Activated T-helper 1 cell treated with anti-CD3 and anti-CD28 coated beads, Interleukin-2, amount 50 U/mL, for 16 hours (primary cell): ENCODE data around the gene FIGLA.
"Not testable (repeated sequence)": the region's sequence is repeated elsewhere in the genome, so short reads cannot be mapped to it uniquely, and the experiment has no call there.

ENCODE experiments used
- DNase-seq, 2 donors: peaks; one replicate each; pipeline ENCODE4 v3.0.0-alpha.2; 2020; ENCODE audit warnings: low read depth in 1 of 2, low spot score in 1 of 2

FIGLA gene

GRCh38 chr2:70747284-70747683, 43.2 kb downstream of the FIGLA start:
- no peak for DNase-seq

GRCh38 chr2:70746094-70746974, 44.1 kb downstream of the FIGLA start:
- DNase-seq, result no peak

GRCh38 chr2:70745276-70745825, 45.1 kb downstream of the FIGLA start:
- no peak for DNase-seq

GRCh38 chr2:70744397-70744796, 46.0 kb downstream of the FIGLA start:
- DNase-seq, result no peak

GRCh38 chr2:70743677-70744076, 46.8 kb downstream of the FIGLA start:
- DNase-seq, result no peak

- DNase-seq, result no peak
These were observed 47.4 kb downstream of the FIGLA start for GRCh38 chr2:70743068-70743467.

- not testable (repeated sequence) for DNase-seq
These were observed 51.0 kb downstream of the FIGLA start for GRCh38 chr2:70739492-70739891.

GRCh38 chr2:70738159-70738558, 52.3 kb downstream of the FIGLA start:
- DNase-seq, result no peak

- DNase-seq, result no peak
These were observed 55.4 kb downstream of the FIGLA start for GRCh38 chr2:70735071-70735470.

GRCh38 chr2:70733646-70734180, 56.7 kb downstream of the FIGLA start:
- no peak for DNase-seq

- no peak for DNase-seq
These were observed 57.4 kb downstream of the FIGLA start for GRCh38 chr2:70732766-70733645.

GRCh38 chr2:70730730-70731129, 59.7 kb downstream of the FIGLA start:
- no peak for DNase-seq

- DNase-seq, result no peak
These were observed 60.8 kb downstream of the FIGLA start for GRCh38 chr2:70729647-70730046.

GRCh38 chr2:70728128-70728527, 62.3 kb downstream of the FIGLA start:
- no peak for DNase-seq
